ENCODE data around the gene FAIM. TPM values are rescaled to one million over a fixed set of nuclear protein-coding genes. Genes with fewer than 3 reads are reported as not detected.
A peak's percentile ranks its signal among the peaks of the same experiment; 100 is the strongest.

The FAIM gene
- polyA plus RNA-seq, 3 donors = 0.96 to 3.7 (median 3.6) TPM

GRCh38 chr3:138573138-138573537, 35.4 kb upstream of the FAIM start:
- intact Hi-C loops (cut with micrococcal nuclease) = no loop called here
- no peak overlapping the region for H2AFZ ChIP-seq (ENCODE audit: insufficient read depth, low read depth, low read length, poor library complexity, severe bottlenecking)
- H3K4me1 ChIP-seq (ENCODE audit: control insufficient read depth in 1 of 2, insufficient read depth in 2 of 2, low read length in 2 of 2) = no peaks in the 10 kb centered on the region
- no peaks in the 10 kb centered on the region for H3K4me1 Mint-ChIP-seq
- no peak overlapping the region for H3K4me3 Mint-ChIP-seq
- H3K9me3 ChIP-seq (replicated peaks in 1 of 2; ENCODE audit: control insufficient read depth in 1 of 2, insufficient read depth in 1 of 2, low read length in 2 of 2) = peaks cover 0 to 5% of the 10 kb centered on the region in 2 donors
- H3K27ac Mint-ChIP-seq = no peak overlapping the region
- H3K27ac ChIP-seq (ENCODE audit: low read depth in 1 of 2, low read length in 2 of 2) = no peak overlapping the region
- peaks cover 0 to 5% (median 1%) of the 10 kb centered on the region in 3 donors for H3K27me3 Mint-ChIP-seq (ENCODE audit: low read depth in 3 of 3)
- peaks cover 0 to 2% of the 10 kb centered on the region in 2 donors for H3K27me3 ChIP-seq (ENCODE audit: control insufficient read depth in 2 of 2, insufficient read depth in 2 of 2, low read length in 2 of 2)
- TF ChIP-seq CTCF (IDR thresholded peaks at IDR 0.05) = no peak
- H3K36me3 ChIP-seq (replicated peaks in 1 of 2; ENCODE audit: control insufficient read depth in 1 of 2, insufficient read depth in 2 of 2, low read length in 2 of 2) = no peaks in the 10 kb centered on the region
- peaks cover 14 to 28% (median 20%) of the 10 kb centered on the region in 7 donors for H3K9me3 Mint-ChIP-seq
- peaks cover 8 to 23% of the 10 kb centered on the region in 2 donors for H3K36me3 Mint-ChIP-seq
- DNase-seq = no peak
- H3K79me2 ChIP-seq (ENCODE audit: insufficient read depth, low read length) = no peaks in the 10 kb centered on the region
- no CpG with 5 or more reads among the region's 1 CpG for WGBS (ENCODE audit: insufficient coverage)
- no peak overlapping the region for H3K9ac ChIP-seq (ENCODE audit: insufficient read depth, low read length, poor library complexity, severe bottlenecking)
- no peak overlapping the region for H3K4me3 ChIP-seq (replicated peaks in 1 of 3; ENCODE audit: low read depth in 2 of 3, low read length in 3 of 3)
- no peaks in the 10 kb centered on the region for H4K20me1 ChIP-seq (ENCODE audit: insufficient read depth, low read length)
- H3K4me2 ChIP-seq (replicated peaks; ENCODE audit: extremely low read depth, low read length, poor library complexity, severe bottlenecking) = no peak overlapping the region

- DNase-seq = peak; percentile 51 to 80 (median 72)
- no CpG with 5 or more reads among the region's 4 CpGs for WGBS (ENCODE audit: insufficient coverage)
- intact Hi-C loops (cut with micrococcal nuclease) = no loop called here
Measured at GRCh38 chr3:138578141-138578540, 30.4 kb upstream of the FAIM start.

More at GRCh38 chr3:138578141-138578540, 30.4 kb upstream of the FAIM start:
- H3K9me3 ChIP-seq (replicated peaks in 1 of 2; ENCODE audit: control insufficient read depth in 1 of 2, insufficient read depth in 1 of 2, low read length in 2 of 2) = peaks cover 0 to 5% of the 10 kb centered on the region in 2 donors
- no peak overlapping the region for H3K4me2 ChIP-seq (replicated peaks; ENCODE audit: extremely low read depth, low read length, poor library complexity, severe bottlenecking)
- H3K27me3 ChIP-seq (ENCODE audit: control insufficient read depth in 2 of 2, insufficient read depth in 2 of 2, low read length in 2 of 2) = peaks cover 0 to 2% of the 10 kb centered on the region in 2 donors
- H3K9ac ChIP-seq (ENCODE audit: insufficient read depth, low read length, poor library complexity, severe bottlenecking) = no peak overlapping the region
- H3K9me3 Mint-ChIP-seq = peaks cover 14 to 26% (median 20%) of the 10 kb centered on the region in 7 donors
- H3K36me3 ChIP-seq (replicated peaks in 1 of 2; ENCODE audit: control insufficient read depth in 1 of 2, insufficient read depth in 2 of 2, low read length in 2 of 2) = no peaks in the 10 kb centered on the region
- H3K4me1 Mint-ChIP-seq = peaks cover 1% of the 10 kb centered on the region
- no peaks in the 10 kb centered on the region for H3K79me2 ChIP-seq (ENCODE audit: insufficient read depth, low read length)
- no peak overlapping the region for H2AFZ ChIP-seq (ENCODE audit: insufficient read depth, low read depth, low read length, poor library complexity, severe bottlenecking)
- H4K20me1 ChIP-seq (ENCODE audit: insufficient read depth, low read length) = no peaks in the 10 kb centered on the region
- peak overlapping the region in 1 of 7 donors; percentile 2 for H3K27ac Mint-ChIP-seq
- H3K4me3 ChIP-seq (replicated peaks in 1 of 3; ENCODE audit: low read depth in 2 of 3, low read length in 3 of 3) = no peak overlapping the region
- no peak for TF ChIP-seq CTCF (IDR thresholded peaks at IDR 0.05)
- H3K27ac ChIP-seq (ENCODE audit: low read depth in 1 of 2, low read length in 2 of 2) = no peak overlapping the region
- H3K36me3 Mint-ChIP-seq = peaks cover 8 to 16% of the 10 kb centered on the region in 2 donors
- no peak overlapping the region for H3K4me3 Mint-ChIP-seq
- peaks cover 3 to 8% (median 4%) of the 10 kb centered on the region in 3 donors for H3K27me3 Mint-ChIP-seq (ENCODE audit: low read depth in 3 of 3)
- no peaks in the 10 kb centered on the region for H3K4me1 ChIP-seq (ENCODE audit: control insufficient read depth in 1 of 2, insufficient read depth in 2 of 2, low read length in 2 of 2)
